Left lung (tissue), 10 donors: ENCODE results near the gene EIF4G3. TPM values are rescaled to one million over a fixed set of nuclear protein-coding genes. Genes with fewer than 3 reads are reported as not detected.
A peak's percentile ranks its signal among the peaks of the same experiment; 100 is the strongest.
"Not testable (repeated sequence)": the region's sequence is repeated elsewhere in the genome, so short reads cannot be mapped to it uniquely, and the experiment has no call there.

Source experiments
- ATAC-seq: fragments of 200-7000 bp; cut with Tn5 transposase; one replicate; pipeline ENCODE4 v1.9.1; 2020; ENCODE audit warnings: moderate library complexity
- DNase-seq, 4 donors: peaks; one replicate each; pipeline ENCODE4 v3.0.0-alpha.2; 2013 to 2020
- H3K27ac ChIP-seq, 2 donors: fragments of 200-600 bp; sonication (generic) in 1 of 2; one replicate each; pipeline versions ENCODE4 v1.5.0 to v1.8.0; 2020 to 2021
- H3K27me3 ChIP-seq, 2 donors: fragments of 200-600 bp; sonication (generic) in 1 of 2; one replicate each; pipeline versions ENCODE4 v1.5.0 to v1.8.0; 2020 to 2021
- H3K36me3 ChIP-seq, 2 donors: fragments of 200-600 bp; sonication (generic) in 1 of 2; one replicate each; pipeline versions ENCODE4 v1.5.0 to v1.8.0; 2020 to 2021
- H3K4me1 ChIP-seq, 2 donors: fragments of 200-600 bp; one replicate each; pipeline ENCODE4 v1.8.0; 2021
- H3K4me3 ChIP-seq, 2 donors: fragments of 200-600 bp; sonication (generic) in 1 of 2; one replicate each; pipeline versions ENCODE4 v1.5.0 to v1.8.0; 2020 to 2021; ENCODE audit warnings: mild to moderate bottlenecking in 1 of 2
- H3K9me3 ChIP-seq, 2 donors: fragments of 200-600 bp; sonication (generic) in 1 of 2; one replicate each; pipeline versions ENCODE4 v1.5.0 to v1.8.0; 2020 to 2021
- intact Hi-C, 2 donors: fragments of 100-400 bp; cut with DNase I; formaldehyde crosslinking; loops; one replicate each; pipeline versions ENCODE4 v1.11.2 to v1.14.2; 2022
- polyA plus RNA-seq, 6 donors: library from polyadenylated mRNA; unstranded; fragments of 120-200 nt; gene quantifications; one replicate each; pipeline ENCODE4 v1.2.1, GENCODE V29; 2013; ENCODE audit not compliant: insufficient read length in 6 of 6
- total RNA-seq, 2 donors: library from RNA; stranded (reverse); fragmentation: NEBNext Ultra II Directional; extraction: Animal tissue kit (Norgen Biotek cat#: 25700); gene quantifications; one replicate each; pipeline ENCODE4 v1.2.1, GENCODE V29; 2021
- TF ChIP-seq, protein P1 (sequence below), 2 donors: fragments of 200-600 bp; sonication (generic) in 1 of 2; IDR thresholded peaks; one replicate each; pipeline versions ENCODE4 v1.5.0 to v1.8.0; 2021; ENCODE audit warnings: antibody characterized with exemption in 2 of 2
- donor health status: DM: no; HTN: yes; CAD: no.
- donor health status: DM: no; HTN: no; CAD: no.

EIF4G3 gene
- total and polyA plus RNA-seq, 8 donors, result 54.6 to 67.9 (median 61.7) TPM

DNA sequence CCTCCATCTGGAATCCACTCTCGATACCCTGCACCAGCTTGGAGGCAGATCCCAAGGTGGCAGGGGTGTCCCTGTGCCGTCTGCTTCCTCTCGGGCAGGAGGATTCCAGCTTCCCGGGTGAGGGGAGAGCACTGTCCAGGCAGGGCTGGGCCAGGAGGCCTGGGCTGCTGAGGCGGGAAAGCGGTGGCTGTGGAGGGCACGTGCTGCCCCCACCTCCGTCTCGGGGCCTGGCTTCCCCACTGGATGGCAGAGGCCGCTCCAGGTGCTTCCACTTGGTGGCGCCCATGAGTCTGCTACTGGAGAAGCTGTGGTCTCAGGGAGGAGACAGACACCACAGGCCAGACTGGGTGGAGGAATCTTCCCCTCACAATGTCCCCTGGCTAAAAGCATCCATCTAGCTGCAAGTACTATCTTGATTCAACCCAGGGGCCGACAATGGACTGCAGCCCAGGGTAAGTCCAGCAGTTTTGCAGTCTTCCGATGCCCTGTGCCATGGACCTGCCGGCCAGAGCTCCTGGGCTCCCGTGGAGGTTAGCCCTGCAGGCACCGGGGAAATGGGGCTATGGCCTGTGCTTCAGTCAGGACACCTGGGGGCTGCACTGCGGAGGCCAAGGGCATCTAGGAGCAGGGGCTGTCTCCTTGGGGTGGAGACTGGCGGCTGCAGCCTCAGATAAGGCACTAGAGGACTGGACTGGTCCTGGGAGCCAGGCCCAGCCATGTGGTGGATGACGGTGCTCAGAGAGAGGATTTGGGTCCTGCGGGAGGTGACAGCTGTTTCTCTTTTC, 41.3 kb upstream of the EIF4G3 start:
- ATAC-seq (peak; percentile 32), DNase-seq (peak in 1 of 4 donors; percentile 73)
- peaks cover 0 to 57% of the 10 kb centered on the region in 2 donors for H3K36me3 ChIP-seq

DNA sequence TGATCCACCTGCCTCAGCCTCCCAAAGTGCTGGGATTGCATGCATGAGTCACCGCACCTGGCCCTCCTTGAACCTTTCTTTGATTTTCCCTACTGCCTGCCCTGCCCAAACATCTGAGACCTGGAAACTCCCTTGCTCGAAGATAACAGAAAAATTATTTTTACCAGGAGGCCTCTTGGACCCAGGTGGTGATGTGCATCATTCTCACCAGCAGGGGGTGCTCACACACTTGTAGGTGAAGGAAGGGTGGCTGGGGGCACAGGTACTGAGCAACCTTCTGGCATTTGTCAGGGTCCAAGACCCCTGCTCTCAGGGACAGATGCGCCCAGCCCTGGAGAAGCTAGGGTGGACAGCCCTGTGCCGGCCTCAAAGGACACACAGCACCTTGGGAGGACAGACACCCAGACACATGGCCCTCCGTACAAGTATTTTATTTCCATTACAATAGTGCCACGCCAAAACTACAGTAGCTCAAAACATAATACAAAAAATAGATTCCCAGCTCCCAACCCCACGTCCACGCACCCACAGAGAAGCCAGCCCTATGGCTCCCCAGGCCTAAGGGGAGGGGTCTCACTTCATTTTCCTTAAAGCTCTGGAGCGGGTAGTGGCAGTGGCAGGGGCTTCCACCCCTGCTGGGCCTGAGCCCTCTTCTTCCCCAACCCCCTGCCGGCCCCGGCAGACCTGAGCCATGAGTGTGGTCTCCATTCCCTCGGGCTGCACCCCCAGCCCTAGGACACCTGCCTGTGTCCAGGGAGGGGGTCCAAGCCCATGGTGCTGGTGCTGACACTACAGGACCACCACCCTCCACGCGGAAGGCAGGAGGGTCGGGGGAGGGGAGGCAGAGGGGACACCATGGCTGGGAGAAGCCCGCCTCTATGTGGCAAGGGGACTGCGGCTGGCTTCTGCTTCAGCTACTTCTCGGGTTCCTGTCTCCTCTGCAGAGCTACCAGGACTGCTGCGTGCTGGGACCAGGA, 40.4 kb upstream of the EIF4G3 start:
- TF ChIP-seq, protein P1, sequence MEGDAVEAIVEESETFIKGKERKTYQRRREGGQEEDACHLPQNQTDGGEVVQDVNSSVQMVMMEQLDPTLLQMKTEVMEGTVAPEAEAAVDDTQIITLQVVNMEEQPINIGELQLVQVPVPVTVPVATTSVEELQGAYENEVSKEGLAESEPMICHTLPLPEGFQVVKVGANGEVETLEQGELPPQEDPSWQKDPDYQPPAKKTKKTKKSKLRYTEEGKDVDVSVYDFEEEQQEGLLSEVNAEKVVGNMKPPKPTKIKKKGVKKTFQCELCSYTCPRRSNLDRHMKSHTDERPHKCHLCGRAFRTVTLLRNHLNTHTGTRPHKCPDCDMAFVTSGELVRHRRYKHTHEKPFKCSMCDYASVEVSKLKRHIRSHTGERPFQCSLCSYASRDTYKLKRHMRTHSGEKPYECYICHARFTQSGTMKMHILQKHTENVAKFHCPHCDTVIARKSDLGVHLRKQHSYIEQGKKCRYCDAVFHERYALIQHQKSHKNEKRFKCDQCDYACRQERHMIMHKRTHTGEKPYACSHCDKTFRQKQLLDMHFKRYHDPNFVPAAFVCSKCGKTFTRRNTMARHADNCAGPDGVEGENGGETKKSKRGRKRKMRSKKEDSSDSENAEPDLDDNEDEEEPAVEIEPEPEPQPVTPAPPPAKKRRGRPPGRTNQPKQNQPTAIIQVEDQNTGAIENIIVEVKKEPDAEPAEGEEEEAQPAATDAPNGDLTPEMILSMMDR (IDR thresholded peaks at IDR 0.05), result peak; percentile 63 to 79
- no peaks in the 10 kb centered on the region for H3K4me1 ChIP-seq
- DNase-seq (peak in 3 of 4 donors; percentile 18 to 69 (median 44)), ATAC-seq (peak; percentile 72)
- H3K9me3 ChIP-seq, result no peaks in the 10 kb centered on the region
- no peaks in the 10 kb centered on the region for H3K27me3 ChIP-seq
- intact Hi-C loops, result no loop called here
- no peak overlapping the region for H3K4me3 ChIP-seq
- no peak overlapping the region for H3K27ac ChIP-seq
- H3K36me3 ChIP-seq, result peaks cover 0 to 48% of the 10 kb centered on the region in 2 donors

More for the DNA sequence above, 41.3 kb upstream of the EIF4G3 start:
- intact Hi-C loops, result no loop called here
- Histone ChIP-seq H3K27me3 (no peaks in the 10 kb centered on the region), H3K9me3 (no peaks in the 10 kb centered on the region), H3K4me3 (no peak overlapping the region), H3K4me1 (no peaks in the 10 kb centered on the region), H3K27ac (no peak overlapping the region)
- TF ChIP-seq, protein P1 (IDR thresholded peaks at IDR 0.05), result no peak

DNA sequence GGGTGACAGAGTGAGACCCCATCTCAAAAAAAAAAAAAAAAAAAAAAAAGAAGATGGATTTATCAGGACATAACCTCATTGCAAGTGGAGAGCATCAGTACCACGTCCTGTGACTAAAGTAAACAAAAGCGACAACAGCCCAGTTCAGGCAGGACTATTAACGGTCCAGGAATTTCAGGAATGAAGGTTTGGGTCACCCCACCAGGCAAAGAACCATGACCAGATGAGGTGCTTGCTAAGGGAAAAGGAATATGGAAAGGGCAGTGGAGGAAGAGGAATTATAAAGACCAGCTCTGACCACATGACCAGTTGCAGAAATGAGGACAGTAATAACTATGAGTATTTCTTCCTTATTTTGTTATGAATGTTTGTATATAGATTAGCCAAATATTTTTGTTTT, 35.4 kb upstream of the EIF4G3 start:
- intact Hi-C loops, result no loop called here
- TF ChIP-seq, protein P1 (IDR thresholded peaks at IDR 0.05), result no peak
- no peak for ATAC-seq
- Histone ChIP-seq H3K4me1 (no peaks in the 10 kb centered on the region), H3K9me3 (no peaks in the 10 kb centered on the region), H3K36me3 (no peaks in the 10 kb centered on the region), H3K27ac (no peak overlapping the region), H3K27me3 (no peaks in the 10 kb centered on the region), H3K4me3 (no peak overlapping the region)
- DNase-seq, result no peak

DNA sequence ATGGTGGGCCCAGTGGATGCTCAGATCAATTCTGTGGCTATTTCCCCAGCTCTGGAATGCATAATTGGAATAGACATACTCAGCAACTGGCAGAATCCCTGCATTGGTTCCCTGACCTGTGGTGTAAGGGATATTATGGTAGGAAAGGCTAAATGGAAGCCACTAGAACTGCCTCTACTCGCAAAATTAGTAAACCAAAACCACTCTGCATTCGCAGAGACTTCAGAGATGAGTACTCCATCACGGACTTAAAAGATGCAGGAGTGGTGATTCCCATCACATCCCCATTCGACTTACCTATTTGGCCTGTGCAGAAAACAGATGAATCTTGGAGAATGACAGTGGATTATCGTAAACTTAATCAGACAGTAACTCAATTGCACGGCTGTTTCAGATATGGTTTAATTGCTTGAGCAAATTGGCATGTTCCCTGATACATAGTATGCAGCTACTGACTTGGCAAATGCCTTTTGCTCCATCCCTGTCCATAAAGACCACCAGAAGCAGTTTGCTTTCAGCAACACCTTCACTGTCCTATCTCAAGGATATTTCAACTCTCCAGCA, 31.5 kb upstream of the EIF4G3 start:
- intact Hi-C loops, H3K36me3 ChIP-seq, H3K4me1 ChIP-seq, H3K27ac ChIP-seq, H3K9me3 ChIP-seq, ATAC-seq, H3K27me3 ChIP-seq, H3K4me3 ChIP-seq, DNase-seq: not testable (repeated sequence)

DNA sequence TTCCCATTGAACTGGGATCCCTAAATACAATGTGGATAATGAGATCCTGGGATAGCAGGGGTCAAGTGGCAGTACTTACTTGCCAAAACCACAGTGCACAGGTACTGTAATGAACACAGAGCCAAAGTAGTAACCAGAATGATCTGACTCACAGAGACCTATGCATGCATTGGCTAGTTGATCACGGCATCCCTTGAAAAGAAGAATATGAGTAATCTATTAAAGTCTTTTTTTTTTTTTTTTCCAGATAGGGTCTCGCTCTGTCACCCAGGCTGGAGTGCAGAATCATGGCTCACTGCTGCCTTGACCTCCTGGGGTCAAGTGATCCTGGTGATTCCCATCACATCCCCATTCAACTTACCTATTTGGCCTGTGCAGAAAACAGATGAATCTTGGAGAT, 29.4 kb upstream of the EIF4G3 start:
- Histone ChIP-seq H3K4me3 (no peak overlapping the region), H3K27ac (no peak overlapping the region), H3K9me3 (no peaks in the 10 kb centered on the region), H3K36me3 (no peaks in the 10 kb centered on the region), H3K27me3 (no peaks in the 10 kb centered on the region), H3K4me1 (no peaks in the 10 kb centered on the region)
- intact Hi-C loops, result no loop called here
- TF ChIP-seq, protein P1 (IDR thresholded peaks at IDR 0.05), result no peak
- DNase-seq (no peak), ATAC-seq (no peak)
